ENCODE measurements around the gene EXOSC10.

GRCh38 chr1:11071463-11072215 lies 28.0 kb downstream of the EXOSC10 start:
- TF ChIP-seq CTCF (IDR thresholded peaks at IDR 0.05), result no peak
- TF ChIP-seq POLR2A (IDR thresholded peaks at IDR 0.05), result no peak
- no peak for TF ChIP-seq POLR2AphosphoS5 (IDR thresholded peaks at IDR 0.05)
- no peak for TF ChIP-seq EP300 (IDR thresholded peaks at IDR 0.05)
